ENCODE data around the gene FAM186B. TPM values are rescaled to one million over a fixed set of nuclear protein-coding genes. Genes with fewer than 3 reads are reported as not detected.

The FAM186B gene
- total RNA-seq, 6 donors from 2014 or later: 0.20 to 3.1 (median 0.73) TPM

DNA sequence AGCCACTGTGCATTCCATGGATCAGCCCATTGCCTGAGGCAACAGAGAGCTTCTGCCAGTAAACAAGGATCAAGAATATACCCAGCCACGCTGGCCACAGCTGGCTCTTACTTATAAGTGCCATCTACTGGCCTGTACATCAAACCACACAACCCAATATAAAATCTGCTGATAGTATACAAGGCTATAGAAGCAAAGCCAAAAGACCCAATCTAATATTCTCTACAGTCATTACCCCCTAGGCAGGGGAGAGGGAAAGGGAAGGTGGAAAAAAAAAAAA is 4.4 kb upstream of the FAM186B start:
- ATAC-seq (ENCODE audit: low FRiP score in 2 of 2) (no peak), DNase-seq (no peak)
- 56 to 77% methylated on average over 1 of the region's 1 CpG for WGBS, 2 donors
- no peak for TF ChIP-seq POLR2A (IDR thresholded peaks at IDR 0.05)
- TF ChIP-seq EP300 (IDR thresholded peaks at IDR 0.05): no peak
- TF ChIP-seq, protein P1, sequence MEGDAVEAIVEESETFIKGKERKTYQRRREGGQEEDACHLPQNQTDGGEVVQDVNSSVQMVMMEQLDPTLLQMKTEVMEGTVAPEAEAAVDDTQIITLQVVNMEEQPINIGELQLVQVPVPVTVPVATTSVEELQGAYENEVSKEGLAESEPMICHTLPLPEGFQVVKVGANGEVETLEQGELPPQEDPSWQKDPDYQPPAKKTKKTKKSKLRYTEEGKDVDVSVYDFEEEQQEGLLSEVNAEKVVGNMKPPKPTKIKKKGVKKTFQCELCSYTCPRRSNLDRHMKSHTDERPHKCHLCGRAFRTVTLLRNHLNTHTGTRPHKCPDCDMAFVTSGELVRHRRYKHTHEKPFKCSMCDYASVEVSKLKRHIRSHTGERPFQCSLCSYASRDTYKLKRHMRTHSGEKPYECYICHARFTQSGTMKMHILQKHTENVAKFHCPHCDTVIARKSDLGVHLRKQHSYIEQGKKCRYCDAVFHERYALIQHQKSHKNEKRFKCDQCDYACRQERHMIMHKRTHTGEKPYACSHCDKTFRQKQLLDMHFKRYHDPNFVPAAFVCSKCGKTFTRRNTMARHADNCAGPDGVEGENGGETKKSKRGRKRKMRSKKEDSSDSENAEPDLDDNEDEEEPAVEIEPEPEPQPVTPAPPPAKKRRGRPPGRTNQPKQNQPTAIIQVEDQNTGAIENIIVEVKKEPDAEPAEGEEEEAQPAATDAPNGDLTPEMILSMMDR (IDR thresholded peaks at IDR 0.05): no peak
- TF ChIP-seq POLR2AphosphoS5 (IDR thresholded peaks at IDR 0.05): no peak
- Histone ChIP-seq H3K27ac (peak overlapping the region in 1 of 4 donors; percentile 29), H3K4me1 (peaks cover 0 to 5% (median 2%) of the 10 kb centered on the region in 4 donors), H3K27me3 (no peaks in the 10 kb centered on the region), H3K36me3 (no peaks in the 10 kb centered on the region), H3K4me3 (no peak overlapping the region), H3K9me3 (no peaks in the 10 kb centered on the region)

DNA sequence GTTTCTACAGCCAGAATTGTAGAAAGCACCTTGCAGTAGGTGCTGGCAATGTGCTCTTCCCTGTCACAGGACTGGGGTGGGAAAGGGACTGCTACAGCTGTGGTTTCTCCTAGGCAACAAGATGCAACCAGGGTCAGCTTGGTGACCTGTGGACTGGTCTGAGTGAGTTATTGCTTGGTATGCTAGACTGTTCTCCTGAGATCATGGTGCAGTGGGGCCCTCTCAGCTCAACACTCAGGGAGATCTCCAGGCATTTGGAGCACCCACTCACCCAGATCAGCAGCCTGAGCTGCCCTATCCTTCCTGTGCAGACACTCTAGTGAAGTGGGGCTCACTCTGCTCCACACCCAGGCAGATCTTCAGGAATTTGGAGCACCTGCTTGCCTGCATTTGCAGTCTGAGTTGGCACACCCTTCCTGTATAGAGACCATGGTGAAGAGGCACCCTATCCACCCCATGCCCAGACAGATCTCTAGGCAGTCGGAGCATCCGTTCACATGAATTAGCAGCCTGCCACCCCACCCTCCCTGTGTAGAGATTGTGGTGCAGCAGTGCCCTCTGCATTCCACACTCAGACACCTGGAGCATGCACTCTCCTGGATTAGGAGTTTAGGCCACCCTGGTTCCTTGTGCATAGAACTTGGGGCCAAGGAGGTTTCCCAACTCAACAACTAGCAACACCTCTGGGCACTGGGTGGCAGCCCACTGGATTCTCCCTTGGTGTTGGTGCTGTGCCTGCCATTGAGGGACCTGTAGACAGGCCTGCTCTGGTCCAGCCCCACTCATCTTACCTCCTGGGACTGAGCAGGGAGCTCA is 3.8 kb upstream of the FAM186B start:
- Histone ChIP-seq H3K4me1 (peaks cover 0 to 5% (median 2%) of the 10 kb centered on the region in 4 donors), H3K4me3 (no peak overlapping the region), H3K36me3 (no peaks in the 10 kb centered on the region), H3K27ac (peak overlapping the region in 3 of 4 donors; percentile 22 to 38 (median 29)), H3K27me3 (no peaks in the 10 kb centered on the region), H3K9me3 (no peaks in the 10 kb centered on the region)
- 96% methylated on average over 2 of the region's 2 CpGs; no CpG with 5 or more reads in 1 of the 2 donors for WGBS, 2 donors
- peak; percentile 56 to 90 for ATAC-seq (ENCODE audit: low FRiP score in 2 of 2)
- peak in 1 of 2 donors; percentile 53 for DNase-seq
- TF ChIP-seq POLR2A (IDR thresholded peaks at IDR 0.05): no peak
- TF ChIP-seq, protein P1 (IDR thresholded peaks at IDR 0.05): no peak
- peak in 1 of 2 donors; percentile 18 for TF ChIP-seq POLR2AphosphoS5 (IDR thresholded peaks at IDR 0.05)
- no peak for TF ChIP-seq EP300 (IDR thresholded peaks at IDR 0.05)

DNA sequence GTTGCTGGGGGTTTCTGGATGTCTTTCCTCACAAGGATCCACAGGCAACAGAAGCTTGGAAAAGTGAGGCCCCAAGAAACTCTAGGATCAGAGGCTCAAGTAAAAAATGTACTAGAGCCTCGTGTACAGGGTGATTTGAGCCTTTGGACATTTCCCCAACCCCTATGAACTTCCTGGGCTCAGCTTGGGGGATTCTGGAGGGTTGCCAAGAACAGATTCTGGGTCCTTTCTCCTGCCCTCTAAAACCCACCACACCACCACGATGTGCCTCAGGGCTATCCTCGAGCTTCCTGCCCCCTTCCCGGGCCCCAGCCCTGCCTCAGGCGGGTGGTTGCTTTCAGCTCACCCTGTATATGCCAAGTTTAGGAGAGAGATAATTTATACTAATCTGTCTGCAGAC is 583 bp downstream of the FAM186B start:
- Histone ChIP-seq H3K27ac (no peak overlapping the region), H3K4me3 (no peak overlapping the region), H3K27me3 (no peaks in the 10 kb centered on the region), H3K36me3 (no peaks in the 10 kb centered on the region), H3K9me3 (no peaks in the 10 kb centered on the region), H3K4me1 (peaks cover 0 to 5% (median 2%) of the 10 kb centered on the region in 4 donors)
- TF ChIP-seq, protein P1 (IDR thresholded peaks at IDR 0.05): no peak
- TF ChIP-seq EP300 (IDR thresholded peaks at IDR 0.05): no peak
- TF ChIP-seq POLR2A (IDR thresholded peaks at IDR 0.05): no peak
- TF ChIP-seq POLR2AphosphoS5 (IDR thresholded peaks at IDR 0.05): no peak
- DNase-seq (no peak), ATAC-seq (ENCODE audit: low FRiP score in 2 of 2) (no peak)
- WGBS, 2 donors: 48 to 65% methylated on average over 5 of the region's 5 CpGs

DNA sequence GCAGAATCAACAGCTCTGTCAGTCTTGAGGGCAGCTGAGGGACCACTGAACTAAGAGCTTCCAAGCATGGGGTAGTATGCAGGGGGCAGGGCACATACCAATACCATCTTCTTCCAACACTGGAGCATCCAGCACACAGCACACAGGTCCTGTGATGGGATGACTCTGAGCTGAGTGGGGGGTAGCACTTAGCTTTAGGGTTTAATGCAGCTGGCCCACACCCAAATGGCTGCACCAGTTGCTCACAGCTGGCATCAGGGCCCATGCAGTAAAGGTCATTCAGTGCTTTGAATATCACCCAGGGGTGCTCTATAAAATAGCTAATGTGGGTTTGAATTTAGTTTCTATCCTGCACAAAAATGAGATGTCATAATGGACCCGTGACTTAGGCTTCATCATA is 1.7 kb downstream of the FAM186B start:
- Histone ChIP-seq H3K4me1 (no peaks in the 10 kb centered on the region), H3K27ac (no peak overlapping the region), H3K27me3 (no peaks in the 10 kb centered on the region), H3K9me3 (no peaks in the 10 kb centered on the region), H3K36me3 (no peaks in the 10 kb centered on the region), H3K4me3 (no peak overlapping the region)
- ATAC-seq (ENCODE audit: low FRiP score in 2 of 2) (no peak), DNase-seq (no peak)
- 90 to 100% methylated on average over 1 of the region's 1 CpG for WGBS, 2 donors
- no peak for TF ChIP-seq POLR2AphosphoS5 (IDR thresholded peaks at IDR 0.05)
- TF ChIP-seq, protein P1 (IDR thresholded peaks at IDR 0.05): no peak

DNA sequence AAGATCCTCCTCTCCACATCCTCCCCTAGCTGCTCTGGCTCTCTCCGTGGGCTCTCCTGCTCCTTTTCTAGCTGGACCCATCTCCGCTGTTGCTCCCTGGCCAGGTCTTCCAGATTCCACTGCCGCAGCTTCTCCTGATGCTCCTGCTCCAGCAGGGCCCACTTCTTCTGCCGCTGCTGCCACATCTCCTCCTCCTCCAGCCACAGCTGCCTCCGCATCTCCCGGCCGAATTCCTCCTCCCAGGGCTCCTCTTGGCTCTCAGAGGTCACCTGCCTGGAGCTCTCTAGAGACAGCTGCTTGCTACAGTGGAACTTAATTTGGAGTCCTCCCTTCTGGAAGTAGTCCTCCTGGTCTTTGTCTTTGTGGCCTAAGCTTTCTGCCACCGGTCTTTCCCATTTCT is 5.5 kb downstream of the FAM186B start:
- H3K4me3 ChIP-seq: no peak overlapping the region
- TF ChIP-seq POLR2AphosphoS5 (IDR thresholded peaks at IDR 0.05) (no peak), EP300 (IDR thresholded peaks at IDR 0.05) (no peak), POLR2A (IDR thresholded peaks at IDR 0.05) (no peak)
- TF ChIP-seq, protein P1 (IDR thresholded peaks at IDR 0.05): no peak
- H3K36me3 ChIP-seq: no peaks in the 10 kb centered on the region
- ATAC-seq (ENCODE audit: low FRiP score in 2 of 2): no peak
- no peak for DNase-seq
- H3K9me3 ChIP-seq: no peaks in the 10 kb centered on the region
- H3K4me1 ChIP-seq: no peaks in the 10 kb centered on the region
- no peak overlapping the region for H3K27ac ChIP-seq
- no peaks in the 10 kb centered on the region for H3K27me3 ChIP-seq
- 99% methylated on average over 7 to 8 of the region's 8 CpGs for WGBS, 2 donors
